Mesothelial cell of epicardium (in vitro differentiated cells): ENCODE data around the gene HPCAL1. TPM values are rescaled to one million over a fixed set of nuclear protein-coding genes. Genes with fewer than 3 reads are reported as not detected.
"Not testable (repeated sequence)": the region's sequence is repeated elsewhere in the genome, so short reads cannot be mapped to it uniquely, and the experiment has no call there.

Experiments
- DNase-seq, 2 experiments: peaks; one replicate each; pipeline ENCODE4 v3.0.0; 2021; ENCODE audit warnings: low spot score in 2 of 2; ENCODE audit not compliant: unreplicated experiment in 2 of 2
- H3K27ac Mint-ChIP-seq: 2 replicates; pipeline ENCODE4 v1.8.0; 2021; ENCODE audit warnings: mixed read lengths
- H3K27me3 Mint-ChIP-seq: 2 replicates; pipeline ENCODE4 v1.8.0; 2021; ENCODE audit warnings: low read depth, mixed read lengths
- H3K36me3 Mint-ChIP-seq: 2 replicates; pipeline ENCODE4 v1.8.0; 2021; ENCODE audit warnings: mixed read lengths
- H3K4me1 Mint-ChIP-seq: 2 replicates; pipeline ENCODE4 v1.8.0; 2021; ENCODE audit warnings: mixed read lengths
- H3K4me3 Mint-ChIP-seq: 2 replicates; pipeline ENCODE4 v1.8.0; 2021; ENCODE audit warnings: mild to moderate bottlenecking, moderate library complexity, mixed read lengths
- H3K9me3 Mint-ChIP-seq: 2 replicates; pipeline ENCODE4 v1.8.0; 2021; ENCODE audit warnings: mixed read lengths
- CTCF ChIP-seq: fragments of 200-600 bp; sonication (generic); IDR thresholded peaks from one replicate; pipeline ENCODE4 v1.5.0; 2021; ENCODE audit warnings: antibody characterized with exemption; ENCODE audit not compliant: unreplicated experiment
- total RNA-seq: library from RNA; stranded (reverse); gene quantifications from 3 replicates; pipeline ENCODE4 v1.2.1, GENCODE V29; 2021

HPCAL1 gene
- total RNA-seq, 1 donor from 2014 or later = 17.5 TPM

GRCh38 chr2:10289352-10289751 lies 13.4 kb upstream of the HPCAL1 start:
- H3K9me3 Mint-ChIP-seq = peaks cover 13% of the 10 kb centered on the region
- H3K4me1 Mint-ChIP-seq = peaks cover 11% of the 10 kb centered on the region
- H3K36me3 Mint-ChIP-seq = peaks cover 2% of the 10 kb centered on the region
- no peak overlapping the region for H3K27ac Mint-ChIP-seq
- no peaks in the 10 kb centered on the region for H3K27me3 Mint-ChIP-seq
- no peak for TF ChIP-seq CTCF
- no peak for DNase-seq
- no peak overlapping the region for H3K4me3 Mint-ChIP-seq

GRCh38 chr2:10289891-10290290 lies 12.8 kb upstream of the HPCAL1 start:
- no peak for TF ChIP-seq CTCF
- no peaks in the 10 kb centered on the region for H3K27me3 Mint-ChIP-seq
- peaks cover 2% of the 10 kb centered on the region for H3K36me3 Mint-ChIP-seq
- peaks cover 15% of the 10 kb centered on the region for H3K9me3 Mint-ChIP-seq
- peaks cover 11% of the 10 kb centered on the region for H3K4me1 Mint-ChIP-seq
- no peak for DNase-seq
- H3K4me3 Mint-ChIP-seq = no peak overlapping the region
- H3K27ac Mint-ChIP-seq = no peak overlapping the region

GRCh38 chr2:10291376-10291775 lies 11.3 kb upstream of the HPCAL1 start:
- not testable (repeated sequence) for H3K27ac Mint-ChIP-seq, DNase-seq, H3K27me3 Mint-ChIP-seq, H3K4me3 Mint-ChIP-seq, H3K36me3 Mint-ChIP-seq, H3K4me1 Mint-ChIP-seq
- H3K9me3 Mint-ChIP-seq = peaks cover 15% of the 10 kb centered on the region

GRCh38 chr2:10292033-10292432 lies 10.7 kb upstream of the HPCAL1 start:
- Mint-ChIP-seq H3K9me3 (peaks cover 15% of the 10 kb centered on the region), H3K4me3 (no peak overlapping the region)

GRCh38 chr2:10293603-10294002 lies 9.1 kb upstream of the HPCAL1 start:
- peaks cover 18% of the 10 kb centered on the region for H3K9me3 Mint-ChIP-seq
- no peak overlapping the region for H3K27ac Mint-ChIP-seq
- peaks cover 5% of the 10 kb centered on the region for H3K4me1 Mint-ChIP-seq
- no peak overlapping the region for H3K4me3 Mint-ChIP-seq
- no peak for TF ChIP-seq CTCF
- no peaks in the 10 kb centered on the region for H3K27me3 Mint-ChIP-seq
- no peak for DNase-seq
- H3K36me3 Mint-ChIP-seq = peaks cover 2% of the 10 kb centered on the region

More at GRCh38 chr2:10292033-10292432, 10.7 kb upstream of the HPCAL1 start:
- peaks cover 2% of the 10 kb centered on the region for H3K36me3 Mint-ChIP-seq
- peaks cover 5% of the 10 kb centered on the region for H3K4me1 Mint-ChIP-seq
- no peak for TF ChIP-seq CTCF
- no peaks in the 10 kb centered on the region for H3K27me3 Mint-ChIP-seq
- H3K27ac Mint-ChIP-seq = no peak overlapping the region
- DNase-seq = no peak

GRCh38 chr2:10294077-10294476 lies 8.6 kb upstream of the HPCAL1 start:
- Mint-ChIP-seq H3K4me1 (peaks cover 5% of the 10 kb centered on the region), H3K36me3 (peaks cover 2% of the 10 kb centered on the region), H3K4me3 (no peak overlapping the region), H3K9me3 (peaks cover 23% of the 10 kb centered on the region), H3K27me3 (no peaks in the 10 kb centered on the region), H3K27ac (no peak overlapping the region)
- TF ChIP-seq CTCF = no peak
- no peak for DNase-seq

GRCh38 chr2:10295649-10296048 lies 7.1 kb upstream of the HPCAL1 start:
- H3K9me3 Mint-ChIP-seq = peaks cover 23% of the 10 kb centered on the region
- H3K36me3 Mint-ChIP-seq, H3K4me3 Mint-ChIP-seq, H3K27ac Mint-ChIP-seq, H3K4me1 Mint-ChIP-seq, H3K27me3 Mint-ChIP-seq, DNase-seq: not testable (repeated sequence)
